IPS-11a (cell line): Measurements from ENCODE around the gene PEF1.

Source experiments
- H3K4me3 ChIP-seq: one replicate; pipeline ENCODE4 v1.5.1; 2013; ENCODE audit warnings: low read depth, low read length, control low read depth

Gene PEF1

GRCh38 chr1:31671561-31672201 is 27.0 kb upstream of the PEF1 start:
- H3K4me3 ChIP-seq = no peak overlapping the region

GRCh38 chr1:31671147-31671546 is 26.5 kb upstream of the PEF1 start:
- no peak overlapping the region for H3K4me3 ChIP-seq

GRCh38 chr1:31670593-31670964 is 25.9 kb upstream of the PEF1 start:
- H3K4me3 ChIP-seq = no peak overlapping the region

GRCh38 chr1:31669786-31670592 is 25.3 kb upstream of the PEF1 start:
- H3K4me3 ChIP-seq = no peak overlapping the region

- H3K4me3 ChIP-seq = no peak overlapping the region
These were observed 24.7 kb upstream of the PEF1 start for GRCh38 chr1:31669433-31669785.

- no peak overlapping the region for H3K4me3 ChIP-seq
These were observed 23.7 kb upstream of the PEF1 start for GRCh38 chr1:31668303-31668883.

- no peak overlapping the region for H3K4me3 ChIP-seq
These were observed 22.5 kb upstream of the PEF1 start for GRCh38 chr1:31667065-31667785.

- H3K4me3 ChIP-seq = no peak overlapping the region
These were observed 21.7 kb upstream of the PEF1 start for GRCh38 chr1:31666263-31666963.

GRCh38 chr1:31665234-31665878 is 20.7 kb upstream of the PEF1 start:
- H3K4me3 ChIP-seq = no peak overlapping the region

- no peak overlapping the region for H3K4me3 ChIP-seq
These were observed 19.9 kb upstream of the PEF1 start for GRCh38 chr1:31664528-31664927.

- H3K4me3 ChIP-seq = no peak overlapping the region
These were observed 19.2 kb upstream of the PEF1 start for GRCh38 chr1:31663622-31664452.

GRCh38 chr1:31662463-31662862 is 17.8 kb upstream of the PEF1 start:
- H3K4me3 ChIP-seq = no peak overlapping the region

GRCh38 chr1:31661856-31662255 is 17.2 kb upstream of the PEF1 start:
- H3K4me3 ChIP-seq = no peak overlapping the region

- H3K4me3 ChIP-seq = no peak overlapping the region
These were observed 16.3 kb upstream of the PEF1 start for GRCh38 chr1:31660871-31661455.

GRCh38 chr1:31659889-31660288 is 15.2 kb upstream of the PEF1 start:
- H3K4me3 ChIP-seq = no peak overlapping the region

GRCh38 chr1:31658721-31659120 is 14.0 kb upstream of the PEF1 start:
- no peak overlapping the region for H3K4me3 ChIP-seq

GRCh38 chr1:31657972-31658510 is 13.4 kb upstream of the PEF1 start:
- H3K4me3 ChIP-seq = no peak overlapping the region

- H3K4me3 ChIP-seq = no peak overlapping the region
These were observed 12.5 kb upstream of the PEF1 start for GRCh38 chr1:31657020-31657804.
